HG02610 (cell line): ENCODE results near the gene C2orf92.
A peak's percentile ranks its signal among the peaks of the same experiment; 100 is the strongest.
"Not testable (repeated sequence)": the region's sequence is repeated elsewhere in the genome, so short reads cannot be mapped to it uniquely, and the experiment has no call there.

Experiments
- ATAC-seq: cut with Tn5 transposase; IDR thresholded peaks from one replicate; pipeline ENCODE4 v1.9.1; 2021; ENCODE audit warnings: mild to moderate bottlenecking, moderate library complexity; ENCODE audit not compliant: unreplicated experiment

Gene C2orf92

GRCh38 chr2:97669448-97669847 lies at the start of gene C2orf92:
C2orf92 (plus strand) TSS chr2:97669713; CDS start chr2:97669789, 76 bp downstream.
- ATAC-seq, result no peak

- not testable (repeated sequence) for ATAC-seq
Observed at GRCh38 chr2:97620492-97620891, 49.0 kb upstream of the C2orf92 start.

GRCh38 chr2:97622976-97623375 lies 46.5 kb upstream of the C2orf92 start:
- ATAC-seq, result not testable (repeated sequence)

- ATAC-seq, result not testable (repeated sequence)
Observed at GRCh38 chr2:97625354-97626048, 44.0 kb upstream of the C2orf92 start.

GRCh38 chr2:97626049-97626430 lies 43.5 kb upstream of the C2orf92 start:
- ATAC-seq, result not testable (repeated sequence)

GRCh38 chr2:97644023-97644717 lies 25.3 kb upstream of the C2orf92 start:
- no peak for ATAC-seq

GRCh38 chr2:97645112-97645694 lies 24.3 kb upstream of the C2orf92 start:
- ATAC-seq, result peak; percentile 29

GRCh38 chr2:97645695-97646629 lies 23.6 kb upstream of the C2orf92 start, which contains the start of gene COX5B:
COX5B (plus strand) TSS chr2:97646062; CDS start chr2:97646087, 25 bp downstream.
- peak; percentile 93 for ATAC-seq

- ATAC-seq, result no peak
Observed at GRCh38 chr2:97646977-97647376, 22.5 kb upstream of the C2orf92 start.

- no peak for ATAC-seq
Observed at GRCh38 chr2:97651114-97651513, 18.4 kb upstream of the C2orf92 start.

- ATAC-seq, result no peak
Observed at GRCh38 chr2:97653473-97653872, 16.0 kb upstream of the C2orf92 start.

GRCh38 chr2:97653874-97654273 lies 15.6 kb upstream of the C2orf92 start:
- no peak for ATAC-seq

GRCh38 chr2:97654309-97654708 lies 15.2 kb upstream of the C2orf92 start:
- no peak for ATAC-seq

GRCh38 chr2:97654791-97655190 lies 14.7 kb upstream of the C2orf92 start:
- no peak for ATAC-seq

- ATAC-seq, result no peak
Observed at GRCh38 chr2:97656129-97656755, 13.3 kb upstream of the C2orf92 start.

GRCh38 chr2:97656905-97657587 lies 12.5 kb upstream of the C2orf92 start:
- no peak for ATAC-seq

GRCh38 chr2:97657986-97658690 lies 11.4 kb upstream of the C2orf92 start:
- no peak for ATAC-seq

- no peak for ATAC-seq
Observed at GRCh38 chr2:97658691-97659157, 10.8 kb upstream of the C2orf92 start.
